A673 (cell line): ENCODE measurements around the gene NR2F2. TPM values are rescaled to one million over a fixed set of nuclear protein-coding genes. Genes with fewer than 3 reads are reported as not detected.

Experiments used
- BruUV-seq: library from RNA; stranded (reverse); fragments of 400-500 nt; replicated peaks from 2 replicates; lab custom pipeline; 2021; lab: Mats Ljungman, UMichigan
- CTCF ChIA-PET: fragments of 300-600 bp; sonication (Branson Sonifier 250); formaldehyde crosslinking; loops from one replicate; lab custom pipeline; 2022; ENCODE audit warnings: antibody characterized with exemption; lab: Charles Lee
- POLR2A ChIA-PET: fragments of 300-600 bp; sonication (Branson Sonifier 250); formaldehyde crosslinking; loops from one replicate; lab custom pipeline; 2022; ENCODE audit warnings: antibody characterized with exemption; ENCODE audit not compliant: low non-redundant PET; lab: Charles Lee
- DNase-seq: peaks from one replicate; pipeline ENCODE4 v3.0.0-alpha.2; 2015; ENCODE audit warnings: low spot score
- H3K27ac ChIP-seq: fragments of 200-600 bp; sonication (generic); 2 replicates; pipeline ENCODE4 v1.5.1; 2016; ENCODE audit warnings: mixed run types, low read depth, mild to moderate bottlenecking, mixed read lengths, antibody characterized with exemption, low read length; ENCODE audit not compliant: poor library complexity, severe bottlenecking
- H3K27me3 ChIP-seq: fragments of 200-600 bp; sonication (generic); replicated peaks from 2 replicates; pipeline ENCODE4 v1.6.1; 2017; ENCODE audit warnings: mixed run types, low read depth, mild to moderate bottlenecking, mixed read lengths, antibody characterized with exemption, low read length; ENCODE audit not compliant: insufficient read depth, poor library complexity
- H3K36me3 ChIP-seq: fragments of 200-600 bp; sonication (generic); 2 replicates; pipeline ENCODE4 v1.6.1; 2016; ENCODE audit warnings: mixed run types, mild to moderate bottlenecking, mixed read lengths, antibody characterized with exemption, low read length; ENCODE audit not compliant: insufficient read depth, poor library complexity, severe bottlenecking
- H3K4me1 ChIP-seq: fragments of 200-600 bp; sonication (generic); 2 replicates; pipeline ENCODE4 v1.6.1; 2017; ENCODE audit warnings: mixed run types, mild to moderate bottlenecking, mixed read lengths, antibody characterized with exemption, low read length; ENCODE audit not compliant: insufficient read depth, poor library complexity, severe bottlenecking
- H3K4me3 ChIP-seq: fragments of 200-600 bp; sonication (generic); 2 replicates; pipeline ENCODE4 v1.5.1; 2016; ENCODE audit warnings: low read depth, mixed run types, mild to moderate bottlenecking, mixed read lengths, low read length; ENCODE audit not compliant: poor library complexity, severe bottlenecking
- H3K9me3 ChIP-seq: fragments of 200-600 bp; sonication (generic); 2 replicates; pipeline ENCODE4 v1.6.1; 2016; ENCODE audit warnings: mixed run types, low read depth, mild to moderate bottlenecking, mixed read lengths, antibody characterized with exemption, low read length; ENCODE audit not compliant: poor library complexity, severe bottlenecking
- CTCF ChIP-seq: fragments of 300-800, 200-600 bp; sonication (generic); conservative IDR thresholded peaks from 2 replicates; pipeline ENCODE4 v1.5.1; 2017; ENCODE audit warnings: low read depth, mild to moderate bottlenecking, antibody characterized with exemption, low read length, moderate library complexity, mixed read lengths
- EZH2 ChIP-seq: fragments of 200-600 bp; sonication (generic); IDR thresholded peaks from 2 replicates; pipeline ENCODE4 v1.6.1; 2017; ENCODE audit warnings: borderline replicate concordance, low read depth, mild to moderate bottlenecking, mixed read lengths, antibody characterized with exemption, low read length; ENCODE audit not compliant: poor library complexity, severe bottlenecking
- intact Hi-C: fragments of 100-400 bp; cut with micrococcal nuclease; formaldehyde crosslinking; loops from one replicate; pipeline ENCODE4 v1.10.0; 2022; ENCODE audit not compliant: unreplicated experiment
- total RNA-seq: library from RNA; stranded (reverse); gene quantifications from 2 replicates; pipeline ENCODE4 v1.2.3, GENCODE V29; 2021

Gene NR2F2
- total RNA-seq, 1 experiment from 2014 or later = 106 TPM

- DNase-seq = no peak
- TF ChIP-seq CTCF = no peak
- TF ChIP-seq EZH2 = no peak
- no peak overlapping the region for H3K27ac ChIP-seq
- H3K9me3 ChIP-seq = peaks cover 17% of the 10 kb centered on the region
- no peaks in the 10 kb centered on the region for H3K4me1 ChIP-seq
- no peak overlapping the region for H3K4me3 ChIP-seq
- no peaks in the 10 kb centered on the region for H3K36me3 ChIP-seq
- H3K27me3 ChIP-seq = no peaks in the 10 kb centered on the region
- BruUV-seq = no TSS peak
- intact Hi-C loops = no loop called here
- POLR2A ChIA-PET = no interaction called here
- CTCF ChIA-PET = no interaction called here
Measured at GRCh38 chr15:96298217-96298616, 32.3 kb upstream of the NR2F2 start.

GRCh38 chr15:96300836-96301235, 29.7 kb upstream of the NR2F2 start:
- no peak overlapping the region for H3K27ac ChIP-seq
- no peaks in the 10 kb centered on the region for H3K27me3 ChIP-seq
- POLR2A ChIA-PET = no interaction called here
- H3K4me1 ChIP-seq = no peaks in the 10 kb centered on the region
- CTCF ChIA-PET = no interaction called here
- intact Hi-C loops = no loop called here
- H3K9me3 ChIP-seq = peaks cover 17% of the 10 kb centered on the region
- no peaks in the 10 kb centered on the region for H3K36me3 ChIP-seq
- TF ChIP-seq CTCF (no peak), EZH2 (no peak)
- BruUV-seq = no TSS peak
- no peak overlapping the region for H3K4me3 ChIP-seq
- DNase-seq = no peak

GRCh38 chr15:96303503-96304056, 26.9 kb upstream of the NR2F2 start:
- BruUV-seq = no TSS peak
- CTCF ChIA-PET = no interaction called here
- intact Hi-C loops = no loop called here

GRCh38 chr15:96304839-96305238, 25.7 kb upstream of the NR2F2 start:
- H3K27ac ChIP-seq = no peak overlapping the region
- TF ChIP-seq CTCF (no peak), EZH2 (no peak)
- no peak for DNase-seq
- ChIA-PET CTCF (no interaction called here), POLR2A (no interaction called here)
- no peaks in the 10 kb centered on the region for H3K9me3 ChIP-seq
- no peaks in the 10 kb centered on the region for H3K36me3 ChIP-seq
- H3K4me1 ChIP-seq = peaks cover 22% of the 10 kb centered on the region
- intact Hi-C loops = no loop called here
- H3K27me3 ChIP-seq = no peaks in the 10 kb centered on the region
- H3K4me3 ChIP-seq = no peak overlapping the region
- BruUV-seq = no TSS peak

More at GRCh38 chr15:96303503-96304056, 26.9 kb upstream of the NR2F2 start:
- POLR2A ChIA-PET = no interaction called here
- Histone ChIP-seq H3K36me3 (no peaks in the 10 kb centered on the region), H3K27ac (no peak overlapping the region), H3K27me3 (no peaks in the 10 kb centered on the region), H3K4me3 (no peak overlapping the region), H3K9me3 (peaks cover 6% of the 10 kb centered on the region), H3K4me1 (peaks cover 13% of the 10 kb centered on the region)
- TF ChIP-seq EZH2 = no peak
- no peak for DNase-seq
